HTERT RPE-1 (cell line): ENCODE measurements around the gene COG4.
"Not testable (repeated sequence)": the region's sequence is repeated elsewhere in the genome, so short reads cannot be mapped to it uniquely, and the experiment has no call there.

Experiments
- in situ Hi-C: fragments of 300-500 bp; cut with MboI; formaldehyde crosslinking; loops from 4 replicates; pipeline ENCODE4 v1.14.3; 2020; ENCODE audit warnings: low sequenced_read_pairs

The COG4 gene

DNA sequence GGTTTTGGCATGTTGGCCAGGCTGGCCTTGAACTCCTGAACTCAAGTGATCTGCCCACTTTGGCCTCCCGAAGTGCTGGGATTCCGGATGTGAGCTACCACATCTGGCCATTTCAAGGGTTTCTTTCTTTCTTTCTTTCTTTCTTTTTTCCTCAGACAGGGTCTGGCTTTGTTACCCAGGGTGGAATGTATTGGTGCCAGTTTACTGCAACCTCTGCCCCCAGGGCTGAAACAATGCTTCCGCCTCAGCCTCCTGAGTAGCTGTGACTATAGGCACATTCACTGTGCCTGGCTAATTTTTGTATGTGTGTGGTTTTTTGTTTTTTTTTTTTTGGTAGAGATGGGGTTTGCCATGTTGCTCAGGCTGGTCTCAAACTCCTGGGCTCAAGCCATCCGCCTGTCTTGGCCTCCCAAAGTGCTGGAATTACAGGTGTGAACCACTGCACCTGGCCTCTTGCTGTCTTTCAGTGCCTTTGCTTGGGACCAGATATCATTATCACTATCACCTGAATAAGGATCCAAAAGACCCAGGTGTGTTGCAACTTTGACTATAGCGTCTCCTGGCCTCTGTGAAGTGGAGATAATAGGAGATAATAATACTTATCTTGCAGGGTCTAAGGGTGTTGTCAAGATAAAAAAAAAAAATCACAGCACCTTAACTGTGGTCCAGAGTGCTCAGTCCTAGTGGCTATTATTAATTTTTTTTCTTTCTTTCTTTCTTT lies 65.7 kb downstream of the COG4 start:
- in situ Hi-C loops, result no loop called here

DNA sequence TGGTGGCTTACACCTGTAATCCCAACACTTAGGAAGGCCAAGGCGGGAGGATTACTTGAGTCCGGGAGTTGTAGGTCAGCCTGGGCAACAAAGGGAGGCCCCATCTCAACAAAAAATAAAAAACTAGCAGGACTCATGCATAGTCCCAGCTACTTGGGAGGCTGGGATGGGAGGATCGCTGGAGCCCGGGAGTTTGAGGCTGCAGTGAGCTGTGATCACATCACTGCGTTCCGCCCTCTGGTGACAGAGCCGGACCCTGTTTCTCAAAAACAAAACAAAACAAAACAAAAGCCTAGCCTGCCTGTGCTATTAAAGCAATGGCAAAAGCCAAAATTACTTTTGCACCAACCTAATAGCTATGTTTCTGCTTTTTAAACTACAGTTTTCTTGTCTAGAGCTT lies 67.4 kb downstream of the COG4 start:
- in situ Hi-C loops, result no loop called here

DNA sequence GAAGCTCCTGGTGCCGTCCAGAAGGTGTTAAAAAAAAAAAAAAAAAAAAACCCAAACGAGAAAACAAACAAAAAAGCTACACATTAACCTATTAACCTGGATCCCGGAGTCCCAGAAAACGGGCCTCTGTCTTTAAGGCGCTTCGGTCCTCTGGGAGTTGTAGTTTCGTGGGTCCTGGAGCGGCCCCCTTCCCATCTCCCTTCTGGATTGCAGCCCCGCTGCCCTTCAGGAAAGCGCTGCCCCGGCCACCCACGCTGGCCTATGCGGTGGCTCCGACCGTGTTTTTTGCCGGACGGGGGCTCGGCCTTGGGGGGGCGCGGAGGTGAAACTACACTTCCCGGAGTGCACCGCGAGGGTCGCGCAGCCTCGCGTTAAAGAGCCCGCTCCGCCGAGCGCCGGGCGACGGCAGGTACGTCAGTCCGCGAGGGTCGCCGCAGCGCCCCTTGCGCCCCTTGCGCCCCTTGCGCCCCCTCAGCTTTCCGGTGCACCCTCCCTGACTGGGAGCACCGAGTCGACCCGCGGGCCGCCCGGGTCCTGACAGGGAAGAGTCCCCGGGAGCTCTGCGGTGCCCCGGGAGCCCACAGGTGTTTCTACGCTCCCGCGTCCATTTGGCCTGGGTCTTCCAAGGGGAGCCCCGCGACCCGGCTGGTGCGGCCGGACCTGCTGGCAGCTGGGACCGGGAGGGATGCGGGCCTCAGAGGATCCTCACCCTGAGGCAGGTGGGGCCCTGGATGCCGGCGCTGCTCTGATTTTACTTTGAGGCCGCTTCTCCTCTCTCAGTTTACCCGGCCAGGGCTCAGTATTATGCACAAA lies 68.9 kb downstream of the COG4 start, which contains the start of gene FCSK:
Gene FCSK, plus strand, starts transcription at position 374 of the 813 bp plus-strand sequence. CDS start 8,596 bp downstream, outside the sequence.
- in situ Hi-C loops, result no loop called here

DNA sequence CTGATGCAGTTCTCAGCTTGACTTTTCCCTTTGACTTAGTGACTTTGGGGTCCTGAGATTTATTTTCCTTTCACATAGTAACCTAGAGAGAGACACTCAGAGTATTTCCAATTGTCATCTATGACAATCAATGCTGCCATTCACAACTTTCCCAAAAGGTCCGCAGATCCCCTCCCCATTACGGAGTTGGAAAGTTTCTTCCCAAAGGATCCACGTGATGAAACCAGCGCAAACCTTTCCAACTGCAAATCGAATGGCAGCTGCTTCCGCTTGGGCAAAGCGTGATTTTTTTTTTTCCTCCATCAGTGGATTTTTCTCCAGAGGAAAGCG lies 69.5 kb downstream of the COG4 start:
- in situ Hi-C loops, result no loop called here

DNA sequence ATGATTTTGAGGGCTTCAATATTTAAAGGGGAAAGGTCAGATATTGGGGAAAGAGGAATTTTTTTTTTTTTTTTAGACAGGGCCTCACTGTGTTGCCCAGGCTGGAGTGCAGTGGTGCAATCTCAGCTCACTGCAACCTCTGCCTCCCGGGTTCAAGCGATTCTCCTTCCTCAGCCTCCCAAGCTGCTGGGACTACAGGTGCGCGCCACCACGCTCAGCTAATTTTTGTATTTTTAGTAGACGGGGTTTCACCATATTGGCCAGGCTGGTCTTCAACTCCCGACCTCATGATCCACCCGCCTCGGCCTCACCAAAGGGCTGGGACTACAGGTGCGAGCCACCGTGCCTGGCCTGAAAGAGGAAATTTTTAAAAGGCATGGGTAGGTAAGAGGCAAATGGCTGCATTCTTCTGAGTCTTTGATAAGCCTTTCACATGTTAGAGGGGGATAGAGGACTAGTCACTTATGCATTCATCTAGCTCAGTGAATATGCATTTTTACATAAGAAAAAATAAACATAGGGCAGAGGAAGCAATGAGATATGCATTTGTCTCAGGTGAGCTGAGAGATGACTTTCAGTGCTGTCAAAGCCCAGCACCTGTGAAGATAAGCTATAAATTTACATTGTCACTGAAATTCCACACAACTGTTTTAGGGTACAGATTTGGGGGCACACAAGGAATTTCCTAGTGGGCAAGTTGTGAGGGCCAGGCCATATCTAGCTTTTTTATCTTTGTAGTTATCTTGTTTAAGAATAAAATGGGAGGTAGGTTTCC lies 70.0 kb downstream of the COG4 start:
- in situ Hi-C loops, result no loop called here

DNA sequence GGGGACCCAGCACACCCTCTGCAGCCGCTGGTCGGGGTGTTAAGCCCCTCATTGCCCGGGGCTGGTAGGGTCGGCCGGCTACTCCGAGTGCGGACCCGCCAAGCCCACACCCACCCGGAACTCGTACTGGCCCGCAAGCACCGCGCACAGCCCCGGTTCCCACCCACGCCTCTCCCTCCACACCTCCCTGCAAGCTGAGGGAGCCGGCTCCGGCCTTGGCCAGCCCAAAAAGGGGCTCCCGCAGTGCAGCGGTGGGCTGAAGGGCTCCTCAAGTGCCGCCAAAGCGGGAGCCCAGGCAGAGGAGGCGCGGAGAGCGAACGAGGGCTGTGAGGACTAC lies 72.4 kb downstream of the COG4 start:
- in situ Hi-C loops, result not testable (repeated sequence)

DNA sequence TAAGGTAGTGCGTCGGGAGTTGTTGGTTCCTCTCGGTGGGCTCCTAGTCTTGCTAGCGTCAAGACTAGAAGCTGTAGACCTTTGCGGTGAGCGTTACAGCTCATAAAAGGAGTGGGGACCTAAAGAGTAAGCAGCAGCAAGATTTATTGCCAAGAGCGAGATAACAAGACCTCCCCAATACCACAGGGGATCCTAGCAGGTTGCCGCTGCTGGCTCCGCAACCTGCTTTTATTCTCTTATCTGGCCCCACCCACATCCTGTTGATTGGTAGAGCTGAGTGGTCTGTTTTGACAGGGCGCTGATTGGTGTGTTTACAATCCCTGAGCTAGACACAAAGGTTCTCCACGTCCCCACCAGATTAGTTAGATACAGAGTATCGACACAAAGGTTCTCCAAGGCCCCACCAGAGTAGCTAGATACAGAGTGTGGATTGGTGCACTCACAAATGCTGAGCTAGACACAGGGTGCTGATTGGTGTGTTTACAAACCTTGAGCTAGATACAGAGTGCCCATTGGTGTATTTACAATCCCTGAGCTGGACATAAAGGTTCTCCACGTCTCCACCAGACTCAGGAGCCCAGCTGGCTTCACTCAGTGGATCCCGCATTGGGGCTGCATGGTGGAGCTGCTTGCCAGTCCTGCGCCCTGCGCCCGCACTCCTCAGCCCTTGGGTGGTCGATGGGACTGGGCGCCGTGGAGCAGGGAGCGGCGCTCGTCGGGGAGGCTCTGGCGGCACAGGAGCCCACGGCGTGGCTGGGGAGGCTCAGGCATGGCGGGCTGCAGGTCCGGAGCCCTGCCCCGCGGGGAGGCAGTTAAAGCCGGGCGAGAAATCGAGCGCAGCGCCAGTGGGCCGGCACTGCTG lies 73.0 kb downstream of the COG4 start:
- in situ Hi-C loops, result not testable (repeated sequence)

DNA sequence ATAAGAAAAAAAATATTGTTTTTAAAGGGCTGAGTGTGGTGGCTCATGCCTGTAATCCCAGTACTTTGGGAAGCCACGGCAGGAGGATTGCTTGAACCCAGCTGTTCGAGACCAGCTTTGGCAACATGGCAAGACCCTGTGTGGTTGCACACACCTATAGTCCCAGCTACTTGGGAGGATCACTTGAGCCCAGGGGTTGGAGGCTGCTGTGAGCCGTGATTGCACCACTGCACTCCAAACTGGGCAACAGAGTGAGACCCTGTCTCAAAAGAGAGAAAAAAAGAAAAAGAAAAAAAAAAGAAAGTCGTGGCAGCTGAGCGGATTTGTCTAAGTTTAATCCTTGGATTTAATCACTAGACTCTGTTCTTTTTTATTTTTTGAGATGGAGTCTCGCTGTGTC lies 75.3 kb downstream of the COG4 start:
- in situ Hi-C loops, result no loop called here

DNA sequence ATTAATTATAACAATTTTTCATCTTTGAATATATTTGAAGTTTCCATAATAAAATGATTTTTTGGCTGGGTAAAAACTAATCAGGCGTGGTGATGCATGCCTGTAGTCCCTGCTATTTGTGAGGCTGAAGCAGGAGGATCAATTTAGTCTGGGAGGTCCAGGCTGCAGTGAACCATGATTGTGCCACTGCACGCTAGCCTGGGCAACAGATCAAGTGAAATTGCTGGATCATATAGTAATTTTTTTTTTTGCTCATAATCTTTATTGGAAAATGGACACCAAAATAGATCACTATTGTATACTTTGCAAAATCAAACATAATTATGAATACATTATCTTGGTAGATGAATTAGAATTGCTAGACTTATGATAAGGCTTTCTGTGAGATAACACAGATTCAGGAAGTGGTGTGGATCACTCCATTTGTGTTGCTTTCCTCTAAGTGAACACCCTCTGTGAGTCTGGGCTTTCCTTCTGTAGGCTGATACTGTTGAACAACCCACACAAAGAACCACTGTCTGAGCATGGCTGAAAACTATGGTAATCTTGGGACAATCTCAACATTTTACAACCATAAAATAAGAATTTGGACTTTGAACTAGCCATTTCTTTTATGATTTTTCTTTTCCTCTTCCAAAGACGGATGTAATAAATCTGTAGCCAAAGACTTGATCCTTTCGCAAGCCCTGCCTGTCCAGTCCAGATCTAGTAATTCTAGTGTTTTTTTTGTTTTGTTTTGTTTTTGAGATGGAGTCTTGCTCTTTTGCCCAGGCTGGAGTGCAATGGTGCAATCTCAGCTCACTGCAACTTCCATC lies 78.9 kb downstream of the COG4 start:
- in situ Hi-C loops, result no loop called here

DNA sequence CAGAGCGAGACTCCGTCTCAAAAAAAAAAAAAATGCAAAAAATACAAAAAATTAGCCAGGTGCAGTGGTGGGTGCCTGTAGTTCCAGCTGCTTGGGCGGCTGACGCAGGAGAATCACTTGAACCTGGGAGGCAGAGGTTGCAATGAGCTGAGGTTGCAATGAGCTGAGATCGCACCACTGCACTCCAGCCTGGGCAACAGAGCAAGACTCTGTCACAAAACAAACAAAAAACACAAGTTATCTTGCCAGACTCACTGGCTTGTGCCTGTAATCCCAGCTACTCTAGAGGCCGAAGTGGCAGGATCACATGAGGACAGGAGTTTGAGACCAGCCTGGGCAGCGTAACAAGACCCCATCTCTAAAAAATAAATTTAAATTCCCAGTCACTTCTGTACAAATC lies 81.0 kb downstream of the COG4 start:
- in situ Hi-C loops, result no loop called here

DNA sequence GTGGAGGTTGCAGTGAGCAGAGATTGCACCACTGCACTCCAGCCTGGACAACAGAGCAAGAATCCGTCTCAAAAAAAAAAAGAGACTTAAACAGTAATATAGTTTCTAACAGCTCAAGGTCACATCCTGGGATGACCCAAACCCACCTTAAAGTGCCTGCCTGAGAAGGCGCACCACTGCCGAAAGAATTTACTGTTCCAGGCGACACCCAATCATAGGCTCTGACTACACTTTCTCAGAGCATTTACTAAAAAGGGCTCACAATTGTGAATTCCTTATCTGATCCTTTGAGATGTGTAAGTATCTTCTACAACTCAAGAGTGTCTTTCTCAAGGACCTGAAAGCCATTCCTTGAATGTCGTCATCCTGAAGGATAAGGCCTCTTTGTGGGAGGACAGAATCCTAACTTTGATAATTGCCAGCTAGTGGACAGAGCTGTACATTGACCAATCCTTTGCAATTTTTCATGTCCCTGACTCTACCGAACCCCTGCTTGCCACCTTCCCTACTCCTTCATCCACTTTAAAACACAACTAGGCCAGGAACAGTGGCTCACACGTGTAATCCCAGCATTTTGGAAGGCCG lies 81.9 kb downstream of the COG4 start:
- in situ Hi-C loops, result no loop called here

DNA sequence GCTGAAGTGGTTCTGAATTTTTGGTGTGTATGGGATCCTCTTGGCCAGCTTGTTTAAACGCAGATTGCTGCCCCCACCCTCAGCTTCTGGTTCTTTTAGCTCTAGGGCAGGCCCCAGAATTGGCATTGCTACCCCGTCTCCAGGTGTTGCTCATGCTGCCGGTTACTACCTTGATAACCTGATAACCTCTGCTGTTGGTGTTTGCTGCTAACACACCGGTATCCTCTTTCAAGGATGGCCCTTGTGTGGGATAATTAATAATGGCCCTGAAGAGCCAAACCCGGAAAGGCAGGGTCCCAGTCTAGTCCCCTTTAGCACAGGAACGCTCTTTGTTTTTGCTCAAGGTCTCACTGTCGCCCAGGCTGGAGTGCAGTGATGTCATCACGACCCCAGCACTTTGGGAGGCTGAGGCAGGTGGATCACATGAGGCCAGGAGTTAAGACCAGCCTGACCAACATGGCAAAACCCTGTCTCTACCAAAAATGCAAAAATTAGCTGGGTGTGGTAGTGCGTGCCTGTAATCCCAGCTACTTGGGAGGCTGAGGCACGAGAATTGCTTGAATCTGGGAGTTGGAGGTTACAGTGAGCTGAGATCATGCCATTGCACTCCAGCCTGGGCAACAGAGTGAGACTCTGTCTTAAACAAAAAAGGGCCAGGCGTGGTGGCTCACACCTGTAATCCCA lies 83.2 kb downstream of the COG4 start:
- in situ Hi-C loops, result no loop called here

DNA sequence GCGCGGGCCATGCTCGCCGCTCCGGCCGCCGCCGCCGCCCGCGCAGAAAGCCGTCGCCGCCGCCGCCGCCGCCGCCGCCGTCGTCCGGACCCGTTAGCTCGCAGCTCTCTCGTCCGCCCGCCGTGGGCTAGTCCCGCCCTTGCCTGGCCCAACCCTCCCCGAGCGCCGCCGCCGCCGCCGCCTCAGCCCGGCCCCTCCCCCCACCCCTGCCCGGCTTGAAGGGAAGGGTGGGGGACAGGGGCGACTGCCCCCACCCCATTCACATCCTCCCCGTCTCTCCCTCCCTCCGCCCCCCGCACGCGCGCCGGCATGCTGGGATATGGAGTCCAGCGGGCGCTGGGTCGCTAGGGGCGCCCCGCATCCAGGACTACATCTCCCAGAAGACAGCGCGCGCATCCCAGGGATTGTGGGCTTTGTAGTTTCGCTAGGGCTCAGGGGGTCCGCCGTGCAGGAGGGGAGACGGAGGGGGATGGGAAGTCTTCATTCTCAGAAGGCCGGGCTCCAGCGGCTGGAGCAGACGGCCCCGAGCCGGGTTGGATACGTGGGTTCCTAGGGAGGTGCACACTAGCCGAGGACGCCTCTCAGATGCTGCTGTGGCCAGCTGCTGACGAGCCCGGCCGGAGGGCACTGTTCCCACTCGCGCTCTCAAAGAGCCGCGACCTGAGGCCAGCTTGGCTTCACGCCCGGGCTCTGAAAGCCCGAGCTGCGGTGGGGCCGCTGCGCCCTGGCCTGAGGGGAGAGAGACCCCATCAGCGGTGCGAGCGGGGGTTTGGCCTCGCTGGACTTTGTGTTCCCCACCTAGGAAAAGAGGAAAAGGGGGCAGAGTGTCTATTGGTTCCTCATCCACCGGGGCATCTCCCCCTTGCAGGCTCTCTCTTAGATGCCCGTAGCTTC lies 84.1 kb downstream of the COG4 start, which contains the start of gene ST3GAL2:
Gene ST3GAL2, minus strand, starts transcription at position 132 of the 894 bp plus-strand sequence. CDS start 40,570 bp downstream, outside the sequence.
- in situ Hi-C loops, result no loop called here

DNA sequence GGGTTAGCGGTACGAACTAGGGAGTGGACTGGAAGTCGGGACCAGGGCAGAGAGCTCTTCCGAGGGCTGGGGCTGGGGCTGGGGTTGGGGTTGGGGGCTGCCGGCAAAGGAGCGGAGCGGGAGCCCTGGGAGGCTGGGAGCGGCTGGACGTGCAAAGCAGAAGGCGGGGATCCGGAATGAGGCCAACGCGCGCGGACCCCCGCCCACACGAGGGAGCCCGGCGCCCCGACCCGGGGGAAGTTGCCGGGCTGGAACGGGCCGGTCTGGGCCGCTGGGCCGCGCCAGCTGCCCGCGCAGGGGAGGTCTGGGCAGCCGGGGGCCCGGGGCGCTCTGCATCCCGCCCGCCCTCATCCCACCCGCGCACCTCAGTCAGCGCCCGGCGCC lies 84.8 kb downstream of the COG4 start:
- in situ Hi-C loops, result no loop called here

DNA sequence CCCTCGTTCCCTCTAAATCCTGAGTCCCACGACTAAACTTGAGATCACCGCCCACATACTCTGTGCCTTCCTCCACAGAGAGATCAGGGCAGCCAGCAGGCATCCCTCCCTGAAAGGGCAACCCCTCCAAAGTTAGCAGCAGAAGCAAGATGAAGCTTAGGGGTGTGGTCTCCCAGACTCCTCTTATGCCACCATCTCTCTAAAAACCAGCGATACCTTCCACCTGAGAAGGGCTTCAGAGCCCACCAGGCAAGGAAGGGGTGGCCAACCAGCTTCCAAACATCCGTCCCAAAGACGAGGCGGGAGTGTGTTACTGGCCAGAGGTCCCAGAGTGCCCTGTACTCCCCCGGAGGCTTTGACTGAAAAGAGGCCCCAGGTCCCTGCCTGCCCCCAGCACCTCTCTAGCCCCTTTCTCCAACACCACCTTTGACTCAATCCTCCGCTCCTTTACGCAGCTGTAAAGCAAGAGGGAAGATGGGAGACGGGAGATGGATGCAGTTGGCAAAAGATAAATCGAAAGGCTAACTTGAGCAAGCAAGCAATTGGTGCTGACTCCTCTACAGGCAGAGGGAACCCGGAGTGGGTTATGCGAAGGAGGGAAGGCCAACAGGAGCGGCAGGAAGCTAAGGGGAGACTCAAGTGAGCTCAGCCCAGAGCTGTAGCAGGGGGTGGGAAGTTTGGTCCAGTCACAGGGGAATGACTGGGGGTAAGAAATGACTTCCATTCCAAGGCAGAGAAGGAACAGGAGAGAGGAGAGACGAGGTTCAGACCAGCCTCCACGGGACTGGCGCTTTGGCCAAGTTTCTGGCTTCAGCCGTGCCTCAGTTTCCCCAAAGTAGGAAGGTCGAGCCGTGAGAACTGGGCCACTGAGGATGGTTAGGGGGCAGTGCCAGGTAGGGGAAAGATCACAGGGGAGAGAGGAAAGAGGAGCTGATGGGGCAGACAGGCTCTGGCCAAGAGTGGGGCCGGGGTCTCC lies 85.5 kb downstream of the COG4 start:
- in situ Hi-C loops, result no loop called here

DNA sequence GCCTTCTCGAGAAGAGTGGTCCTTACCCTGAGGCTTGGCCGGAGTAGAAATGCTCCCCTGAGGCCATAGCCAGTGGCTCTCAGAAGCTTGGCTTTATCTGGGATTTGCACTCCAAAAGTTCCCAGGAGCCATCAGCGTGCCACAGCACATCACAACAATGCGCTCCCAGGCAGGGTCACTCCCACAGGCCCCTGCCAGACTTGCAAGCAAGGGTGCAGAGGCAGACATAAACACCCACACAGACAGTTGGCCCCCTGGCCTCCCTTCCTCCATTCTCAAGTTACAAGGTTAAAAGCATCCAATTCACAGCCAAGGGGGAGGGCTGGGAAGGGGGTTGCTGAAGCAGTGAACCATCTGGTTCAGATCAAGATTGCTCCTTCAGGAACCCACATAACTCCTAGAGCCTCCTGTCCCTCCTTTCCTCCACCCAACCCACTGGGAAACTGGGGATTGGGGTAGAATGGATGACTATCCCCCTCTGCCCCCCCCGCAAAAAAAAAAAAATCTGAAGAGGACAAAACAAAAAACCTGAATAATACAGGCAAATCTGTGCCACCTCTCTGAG lies 86.3 kb downstream of the COG4 start:
- in situ Hi-C loops, result no loop called here
